GM21367 (cell line): ENCODE measurements around the gene PRSS8.

ENCODE experiments used
- ATAC-seq: cut with Tn5 transposase; IDR thresholded peaks from one replicate; pipeline ENCODE4 v1.9.1; 2021; ENCODE audit not compliant: unreplicated experiment

The PRSS8 gene

DNA sequence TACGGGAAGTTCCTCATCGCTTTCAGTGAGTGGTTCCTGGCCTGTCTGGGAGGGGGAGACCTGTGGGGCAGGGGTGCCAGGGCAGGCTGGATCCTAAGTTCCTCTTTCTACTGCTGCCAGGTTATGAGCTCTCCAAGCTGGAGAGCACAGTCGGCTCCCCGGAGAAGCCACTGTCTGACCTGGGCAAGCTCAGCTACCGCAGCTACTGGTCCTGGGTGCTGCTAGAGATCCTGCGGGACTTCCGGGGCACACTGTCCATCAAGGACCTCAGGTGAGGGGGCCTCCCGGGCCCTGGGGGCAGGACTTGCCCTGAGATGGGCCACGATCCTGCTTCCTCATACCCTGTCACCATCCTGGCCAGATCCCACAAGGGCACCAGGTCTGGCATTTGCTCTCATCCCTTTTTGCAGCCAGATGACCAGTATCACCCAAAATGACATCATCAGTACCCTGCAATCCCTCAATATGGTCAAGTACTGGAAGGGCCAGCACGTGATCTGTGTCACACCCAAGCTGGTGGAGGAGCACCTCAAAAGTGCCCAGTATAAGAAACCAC is 5.1 kb downstream of the PRSS8 start:
- ATAC-seq: no peak

DNA sequence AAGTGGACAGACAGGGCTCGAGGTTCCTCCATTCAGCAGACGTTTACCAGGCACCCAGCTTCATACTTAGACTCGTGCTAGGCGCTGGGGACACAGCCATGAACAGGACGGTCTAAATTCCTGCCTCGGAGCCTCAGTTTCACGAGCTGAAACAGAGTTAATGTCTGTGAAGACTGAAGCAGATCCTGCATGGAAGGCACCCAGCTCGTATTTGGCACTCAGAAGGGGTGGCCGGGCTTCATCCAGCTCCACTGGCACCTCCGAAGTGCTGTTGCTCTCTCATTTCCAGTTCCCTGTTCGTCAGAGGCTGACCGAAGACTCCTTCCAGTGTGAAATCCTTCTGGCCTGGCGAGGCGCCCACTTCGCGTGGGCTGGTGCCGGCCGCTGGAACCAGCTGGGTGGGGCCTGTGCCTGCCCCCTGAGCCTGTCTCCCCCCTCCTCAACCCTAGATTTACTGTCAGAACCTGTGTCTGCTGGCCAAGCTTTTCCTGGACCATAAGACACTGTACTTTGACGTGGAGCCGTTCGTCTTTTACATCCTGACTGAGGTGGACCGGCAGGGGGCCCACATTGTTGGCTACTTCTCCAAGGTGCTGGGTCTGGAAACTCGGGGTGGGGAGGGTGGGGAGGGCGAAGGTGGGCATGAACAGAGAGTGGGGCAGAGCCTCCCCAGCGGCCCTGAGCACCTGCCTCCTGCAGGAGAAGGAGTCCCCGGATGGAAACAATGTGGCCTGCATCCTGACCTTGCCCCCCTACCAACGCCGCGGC is 5.8 kb downstream of the PRSS8 start:
- ATAC-seq: no peak

DNA sequence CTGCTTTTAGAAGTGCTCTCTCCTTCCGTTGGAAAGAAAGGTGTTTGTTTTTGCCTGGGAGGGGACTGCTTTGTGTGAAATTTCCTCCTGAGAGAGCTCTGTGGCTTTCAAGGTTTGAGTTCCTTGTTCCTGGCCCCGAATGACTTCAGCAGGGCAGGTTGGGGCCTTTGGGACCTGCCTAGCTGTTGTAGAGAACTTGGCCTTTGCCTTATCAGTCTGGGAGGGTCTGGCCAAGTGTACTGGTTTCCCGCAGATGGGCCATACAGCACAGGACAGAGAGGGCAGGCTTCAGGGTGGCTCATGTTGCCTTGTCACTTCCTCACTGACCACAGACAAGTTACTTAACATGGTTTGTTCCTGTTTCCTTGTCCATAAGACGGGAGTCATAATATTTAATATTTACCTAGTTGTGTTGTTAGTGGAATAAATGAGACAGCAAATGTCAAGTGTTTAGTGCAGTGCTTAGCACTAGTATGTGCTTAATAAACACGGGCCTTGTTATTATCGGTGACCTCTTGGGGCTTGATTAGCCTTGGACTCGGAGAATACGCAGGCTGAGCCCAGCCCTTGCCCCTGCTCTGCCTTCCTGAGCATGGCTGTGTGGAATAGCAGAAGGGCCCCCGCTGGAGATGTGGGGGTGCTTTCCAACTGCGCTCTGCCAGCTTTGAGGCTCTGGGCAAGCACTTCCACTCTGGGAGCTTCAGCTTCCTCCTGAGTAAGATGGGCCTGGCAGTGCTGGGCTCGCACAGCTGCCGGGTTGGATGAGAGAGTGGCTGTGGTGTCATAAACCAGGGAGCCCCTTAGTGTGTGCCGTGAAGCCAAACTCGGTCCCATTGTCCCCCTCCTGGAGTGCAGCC is 6.6 kb downstream of the PRSS8 start:
- ATAC-seq: no peak

DNA sequence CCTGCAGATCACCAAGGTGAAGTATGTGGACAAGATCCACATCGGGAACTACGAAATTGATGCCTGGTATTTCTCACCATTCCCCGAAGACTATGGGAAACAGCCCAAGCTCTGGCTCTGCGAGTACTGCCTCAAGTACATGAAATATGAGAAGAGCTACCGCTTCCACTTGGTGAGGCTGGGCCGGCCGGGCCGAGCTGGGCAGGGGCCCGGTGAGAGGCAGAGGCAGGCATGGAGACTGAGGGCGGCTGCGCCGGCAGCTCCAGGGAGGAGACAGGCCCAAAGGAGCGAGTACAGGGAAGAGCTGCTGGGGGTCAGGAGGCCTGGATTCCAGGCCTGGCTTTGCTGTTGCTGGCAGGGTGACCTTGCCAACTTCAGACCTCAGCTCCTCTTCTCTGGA is 8.3 kb downstream of the PRSS8 start:
- ATAC-seq: no peak

DNA sequence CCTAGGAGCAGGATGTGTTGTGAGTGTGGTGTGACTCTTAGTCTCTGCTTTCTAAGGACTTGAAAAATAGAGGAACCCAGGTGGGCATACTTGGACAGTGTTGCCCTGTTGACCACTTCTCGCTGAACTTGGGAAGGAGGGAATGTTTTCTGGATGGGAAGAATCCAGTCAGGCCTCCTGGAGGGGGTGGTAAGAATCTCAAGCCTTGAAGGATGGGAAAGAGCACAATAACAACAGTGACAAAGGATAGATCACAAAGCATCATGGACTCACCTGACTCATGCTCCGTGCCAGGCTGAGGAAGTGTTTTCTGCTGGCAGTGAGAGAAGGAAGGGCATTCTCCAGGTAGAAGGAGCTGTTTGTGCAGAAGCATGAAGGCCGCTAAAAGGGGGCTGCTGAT is 9.7 kb downstream of the PRSS8 start:
- no peak for ATAC-seq

DNA sequence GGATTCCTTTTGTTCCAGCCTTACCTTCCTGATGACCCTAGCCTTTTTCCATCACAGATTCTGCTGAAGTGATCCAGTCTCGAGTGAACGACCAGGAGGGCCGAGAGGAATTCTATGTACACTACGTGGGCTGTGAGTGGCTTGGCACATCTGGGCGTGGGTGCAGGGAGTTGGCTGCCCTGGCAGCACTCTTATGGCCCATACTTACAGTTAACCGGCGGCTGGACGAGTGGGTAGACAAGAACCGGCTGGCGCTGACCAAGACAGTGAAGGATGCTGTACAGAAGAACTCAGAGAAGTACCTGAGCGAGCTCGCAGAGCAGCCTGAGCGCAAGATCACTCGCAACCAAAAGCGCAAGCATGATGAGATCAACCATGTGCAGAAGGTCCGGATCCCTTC is 15.4 kb downstream of the PRSS8 start:
- ATAC-seq: no peak

DNA sequence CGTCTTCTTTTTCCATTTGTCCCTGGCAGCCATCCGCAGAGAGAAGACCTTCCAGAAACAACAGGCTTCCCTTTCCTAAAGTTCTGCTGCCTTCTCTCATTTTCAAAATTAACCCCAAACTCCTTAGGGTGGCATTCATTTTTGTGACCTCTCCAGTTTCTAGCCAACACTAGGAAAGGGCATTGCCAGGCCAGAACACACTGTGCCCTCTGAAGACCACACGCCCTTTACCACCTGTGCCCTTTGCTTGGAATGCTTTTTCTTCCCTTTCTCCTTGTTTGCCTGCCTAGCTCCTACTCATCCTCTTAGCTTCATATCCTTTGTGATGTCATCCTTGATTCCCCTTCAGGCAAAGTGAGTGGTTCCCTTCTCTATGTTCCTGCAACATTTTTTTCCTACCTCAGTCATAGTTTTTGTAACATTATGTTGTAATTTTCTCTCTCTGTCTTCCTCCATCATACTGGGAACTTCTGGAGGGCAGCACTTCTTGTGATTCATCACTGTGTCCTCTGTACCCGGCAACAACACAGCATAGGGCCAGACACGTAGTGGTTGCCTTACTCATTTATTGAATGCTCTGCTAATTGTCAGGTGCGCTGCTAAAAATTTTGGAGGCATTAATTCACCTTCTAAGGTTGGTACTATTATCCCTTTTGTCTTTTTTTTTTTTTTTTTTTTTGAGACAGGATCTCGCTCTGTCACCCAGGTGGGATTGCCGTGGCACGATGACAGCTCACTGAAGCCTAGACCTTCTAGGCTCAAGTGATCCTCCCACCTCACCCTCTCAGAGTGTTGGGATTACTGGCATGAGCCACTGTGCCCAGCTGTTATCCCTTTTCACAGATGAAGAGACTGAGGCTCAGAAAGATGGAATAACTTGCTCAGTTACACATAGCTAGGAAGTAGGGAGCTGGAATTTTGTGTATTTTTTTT is 17.0 kb downstream of the PRSS8 start:
- no peak for ATAC-seq

DNA sequence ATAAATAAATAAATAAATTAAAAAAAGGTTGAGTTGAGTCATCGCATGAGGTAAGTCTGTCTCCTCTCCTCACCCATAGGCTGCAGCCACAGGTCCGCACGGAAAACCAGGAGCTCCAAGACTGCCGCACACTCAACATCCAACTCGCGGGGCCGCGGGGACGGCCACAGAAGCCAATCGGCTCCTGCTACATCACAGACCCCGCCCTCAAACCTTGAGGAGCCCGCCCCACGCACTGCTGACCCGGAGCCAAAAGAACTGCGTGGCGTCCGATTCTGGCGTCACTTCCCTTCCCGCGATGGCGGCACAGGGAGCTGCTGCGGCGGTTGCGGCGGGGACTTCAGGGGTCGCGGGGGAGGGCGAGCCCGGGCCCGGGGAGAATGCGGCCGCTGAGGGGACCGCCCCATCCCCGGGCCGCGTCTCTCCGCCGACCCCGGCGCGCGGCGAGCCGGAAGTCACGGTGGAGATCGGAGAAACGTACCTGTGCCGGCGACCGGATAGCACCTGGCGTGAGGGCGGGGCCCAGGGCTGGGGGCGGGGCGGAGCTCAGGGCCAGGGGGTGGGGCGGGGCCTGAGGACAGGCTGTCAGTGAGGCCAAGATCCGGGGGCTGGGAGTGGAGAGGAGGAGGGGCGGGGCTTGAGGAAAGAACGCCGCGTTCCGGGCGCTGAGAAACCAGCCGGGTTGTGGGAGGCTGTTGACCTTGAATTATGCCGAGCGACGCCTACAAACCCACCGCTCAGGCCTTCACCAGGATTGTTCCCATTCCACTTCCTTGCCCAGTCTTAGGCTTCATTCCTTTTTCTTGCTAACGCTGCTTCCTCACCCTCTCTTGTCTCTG is 17.9 kb downstream of the PRSS8 start, which contains the start of gene KAT8:
Gene KAT8, plus strand, starts transcription at position 281 of the 839 bp plus-strand sequence. Its CDS starts 18 bp downstream, at position 299.
- peak; percentile 79 for ATAC-seq

DNA sequence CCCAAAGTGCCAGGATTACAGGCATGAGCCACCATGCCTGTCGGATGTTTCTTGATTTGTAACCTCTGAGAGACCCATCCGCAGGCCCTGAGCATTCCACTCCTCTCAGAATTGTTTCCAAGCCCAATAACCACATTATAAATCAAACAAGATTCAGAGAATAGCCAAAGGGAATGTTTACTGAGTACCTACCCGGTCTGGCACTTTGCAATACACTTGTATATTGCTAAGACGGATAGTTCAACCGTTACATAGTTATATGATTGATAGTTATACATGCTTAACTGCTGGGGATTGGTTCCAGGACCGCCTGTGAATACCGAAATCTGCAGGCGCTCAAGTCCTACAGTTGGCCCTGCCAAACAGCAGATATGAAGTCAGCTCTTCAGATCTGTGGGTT is 21.1 kb downstream of the PRSS8 start:
- no peak for ATAC-seq

DNA sequence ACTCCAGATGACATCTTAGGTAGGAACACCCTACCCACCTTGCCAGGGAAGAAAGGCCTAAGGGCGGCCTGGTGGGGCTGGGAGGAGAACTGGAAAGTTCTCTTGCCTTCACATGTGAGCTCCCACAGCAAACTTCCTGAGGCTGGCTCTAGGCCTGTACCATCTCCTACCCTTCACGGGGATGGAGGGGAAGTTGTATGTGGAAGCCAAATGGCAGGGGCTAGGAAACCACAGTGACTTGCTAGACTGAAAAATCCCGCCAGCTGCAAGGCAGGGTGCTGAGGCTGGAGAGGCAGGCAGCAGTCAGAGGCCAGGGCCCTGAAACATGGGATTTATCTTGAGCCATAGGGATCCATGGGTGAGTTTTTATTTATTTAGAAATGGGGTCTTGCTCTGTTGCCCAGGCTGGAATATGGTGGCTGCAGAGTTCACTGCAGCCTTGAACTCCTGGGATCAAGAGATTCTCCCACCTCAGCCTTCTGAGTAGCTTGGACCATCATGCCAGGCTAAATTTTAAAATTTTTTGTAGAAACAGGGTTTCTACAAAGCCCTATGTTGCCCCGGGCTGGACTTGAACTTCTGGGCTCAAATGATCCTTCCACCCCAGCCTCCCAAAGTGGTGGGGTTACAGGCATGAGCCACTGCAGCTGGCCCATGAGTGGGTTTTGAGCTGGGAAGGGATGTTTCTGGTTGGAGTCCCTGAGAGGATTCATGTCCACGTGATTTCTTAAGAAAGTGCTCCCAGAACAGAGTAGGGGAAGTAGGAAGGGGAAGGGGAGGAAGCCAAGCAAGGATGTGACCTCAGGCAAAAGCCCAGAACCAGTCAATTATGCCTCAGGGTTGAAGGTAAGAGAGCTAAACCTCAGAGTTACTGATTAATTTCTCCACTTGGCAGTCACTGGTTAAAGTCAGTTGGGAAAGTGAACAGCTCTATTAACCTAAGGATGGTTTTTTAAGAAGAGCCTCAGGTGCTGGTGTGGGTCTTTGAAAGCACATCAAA is 22.1 kb downstream of the PRSS8 start:
- ATAC-seq: no peak

DNA sequence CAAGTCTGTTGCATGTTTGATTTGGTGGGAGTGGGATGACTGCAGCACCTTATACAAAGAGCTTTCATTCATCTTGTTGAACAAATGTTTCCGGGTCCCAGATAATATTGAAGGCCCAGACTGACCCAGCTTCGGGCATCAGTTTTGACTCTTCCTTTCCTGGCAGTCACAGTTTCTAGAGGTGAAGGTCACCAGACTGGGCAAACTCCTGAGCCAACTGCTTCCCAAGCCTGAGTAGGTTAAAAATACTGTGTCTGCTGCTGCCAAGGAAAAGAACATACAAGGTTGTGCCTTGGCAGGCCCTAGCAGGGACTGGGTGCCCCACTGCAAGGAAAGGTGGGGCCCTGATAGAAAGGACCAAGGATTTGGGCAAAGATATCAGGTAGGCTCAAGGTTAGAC is 22.8 kb downstream of the PRSS8 start:
- ATAC-seq: no peak

DNA sequence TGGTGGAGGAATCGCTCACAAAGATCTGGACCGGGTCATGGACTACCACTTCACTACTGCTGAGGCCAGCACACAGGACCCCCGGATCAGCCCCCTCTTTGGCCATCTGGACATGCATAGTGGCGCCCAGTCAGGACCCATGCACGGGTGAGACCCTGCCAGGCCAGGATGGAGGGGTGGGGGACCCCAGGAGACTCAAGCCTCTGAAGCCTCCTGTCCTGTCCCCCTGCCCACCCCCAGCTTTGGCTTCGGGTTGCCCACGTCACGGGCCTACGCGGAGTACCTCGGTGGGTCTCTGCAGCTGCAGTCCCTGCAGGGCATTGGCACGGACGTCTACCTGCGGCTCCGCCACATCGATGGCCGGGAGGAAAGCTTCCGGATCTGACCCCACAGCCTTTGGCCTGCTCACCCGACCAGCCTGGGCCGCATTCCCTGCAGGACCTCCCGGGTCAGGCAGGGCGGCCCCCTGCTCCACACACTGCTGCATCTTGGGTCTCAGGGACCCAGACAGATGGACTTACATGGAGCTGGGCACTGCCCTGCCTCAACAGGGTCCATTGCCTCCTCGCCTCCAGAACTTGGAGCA is 23.6 kb downstream of the PRSS8 start:
- ATAC-seq: no peak

DNA sequence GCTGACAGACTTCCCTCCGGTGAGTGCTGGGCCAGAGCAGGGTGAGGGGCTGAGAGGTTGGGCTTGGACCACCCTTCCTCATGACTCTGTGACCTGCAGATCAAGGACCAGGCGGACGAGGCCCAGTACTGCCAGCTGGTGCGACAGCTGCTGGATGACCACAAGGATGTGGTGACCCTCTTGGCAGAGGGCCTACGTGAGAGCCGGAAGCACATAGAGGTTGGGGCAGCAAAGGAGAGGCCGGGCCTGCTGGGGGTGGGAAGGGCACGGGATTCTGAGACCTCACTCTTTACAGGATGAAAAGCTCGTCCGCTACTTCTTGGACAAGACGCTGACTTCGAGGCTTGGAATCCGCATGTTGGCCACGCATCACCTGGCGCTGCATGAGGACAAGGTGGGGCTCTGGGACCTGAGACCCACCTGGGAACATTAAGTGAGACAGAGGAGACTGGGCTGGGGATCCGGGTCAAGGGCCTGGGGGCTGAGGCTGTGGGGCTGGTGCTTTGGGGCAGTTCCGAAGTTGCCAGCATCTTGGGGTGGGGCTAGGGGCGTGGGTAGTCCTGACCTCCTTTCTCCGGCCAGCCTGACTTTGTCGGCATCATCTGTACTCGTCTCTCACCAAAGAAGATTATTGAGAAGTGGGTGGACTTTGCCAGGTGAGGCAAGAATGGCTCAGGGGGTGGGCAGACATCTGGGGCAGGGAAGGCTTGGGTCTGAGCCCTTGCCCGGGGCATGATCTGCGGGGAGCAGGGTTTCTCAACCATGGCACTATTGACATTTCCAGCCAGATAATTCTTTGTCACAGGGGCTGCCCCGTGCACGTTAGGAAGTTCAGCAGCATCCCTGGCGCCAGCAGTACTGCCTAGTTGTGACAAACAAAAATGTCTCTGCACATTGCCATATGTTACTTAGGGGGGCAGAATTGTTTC is 25.2 kb downstream of the PRSS8 start:
- no peak for ATAC-seq

DNA sequence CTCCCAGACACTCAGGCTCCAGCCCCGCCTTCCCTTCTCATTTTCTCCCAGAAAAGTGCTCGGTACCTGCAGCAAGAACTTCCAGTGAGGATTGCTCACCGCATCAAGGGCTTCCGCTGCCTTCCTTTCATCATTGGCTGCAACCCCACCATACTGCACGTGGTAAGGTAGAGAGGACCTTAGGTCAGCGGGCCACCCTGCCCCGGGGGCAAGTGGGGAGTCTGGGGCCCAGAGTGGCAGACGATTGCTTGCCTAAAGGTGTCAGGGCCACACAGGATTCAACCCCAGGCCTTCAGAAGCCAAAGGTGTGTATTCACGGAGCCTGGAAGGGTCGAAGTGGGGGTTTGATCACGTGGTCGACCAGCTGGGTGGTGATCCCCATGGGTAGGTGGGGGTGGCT is 25.9 kb downstream of the PRSS8 start:
- ATAC-seq: no peak

DNA sequence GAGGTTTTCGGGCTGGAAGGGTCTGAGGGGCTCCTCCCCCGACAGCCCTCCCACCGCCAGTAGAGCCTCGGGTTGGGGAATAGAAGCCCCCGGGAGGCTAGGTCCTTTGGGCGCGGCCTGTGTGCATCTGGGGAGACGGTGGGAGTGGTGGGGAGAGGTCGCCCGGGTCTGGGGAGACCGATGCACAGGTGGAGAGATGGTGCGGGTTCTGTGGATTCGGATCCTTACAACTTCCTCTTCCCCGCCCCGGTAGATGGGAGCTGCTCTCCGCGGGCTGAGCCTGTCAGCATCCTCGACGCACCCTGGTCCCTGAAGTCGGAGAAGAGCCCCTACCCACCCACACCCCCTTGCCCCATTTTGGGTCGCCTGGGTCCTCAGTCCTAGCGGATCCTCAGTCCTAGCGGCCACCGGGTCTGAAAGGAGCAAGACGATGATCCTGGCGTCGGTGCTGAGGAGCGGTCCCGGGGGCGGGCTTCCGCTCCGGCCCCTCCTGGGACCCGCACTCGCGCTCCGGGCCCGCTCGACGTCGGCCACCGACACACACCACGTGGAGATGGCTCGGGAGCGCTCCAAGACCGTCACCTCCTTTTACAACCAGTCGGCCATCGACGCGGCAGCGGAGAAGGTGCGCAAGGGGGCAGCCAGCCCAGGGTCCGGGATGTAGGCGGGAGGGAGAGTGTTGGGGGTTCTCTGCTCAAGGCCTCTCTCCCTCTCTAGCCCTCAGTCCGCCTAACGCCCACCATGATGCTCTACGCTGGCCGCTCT is 26.6 kb downstream of the PRSS8 start:
- ATAC-seq: no peak

DNA sequence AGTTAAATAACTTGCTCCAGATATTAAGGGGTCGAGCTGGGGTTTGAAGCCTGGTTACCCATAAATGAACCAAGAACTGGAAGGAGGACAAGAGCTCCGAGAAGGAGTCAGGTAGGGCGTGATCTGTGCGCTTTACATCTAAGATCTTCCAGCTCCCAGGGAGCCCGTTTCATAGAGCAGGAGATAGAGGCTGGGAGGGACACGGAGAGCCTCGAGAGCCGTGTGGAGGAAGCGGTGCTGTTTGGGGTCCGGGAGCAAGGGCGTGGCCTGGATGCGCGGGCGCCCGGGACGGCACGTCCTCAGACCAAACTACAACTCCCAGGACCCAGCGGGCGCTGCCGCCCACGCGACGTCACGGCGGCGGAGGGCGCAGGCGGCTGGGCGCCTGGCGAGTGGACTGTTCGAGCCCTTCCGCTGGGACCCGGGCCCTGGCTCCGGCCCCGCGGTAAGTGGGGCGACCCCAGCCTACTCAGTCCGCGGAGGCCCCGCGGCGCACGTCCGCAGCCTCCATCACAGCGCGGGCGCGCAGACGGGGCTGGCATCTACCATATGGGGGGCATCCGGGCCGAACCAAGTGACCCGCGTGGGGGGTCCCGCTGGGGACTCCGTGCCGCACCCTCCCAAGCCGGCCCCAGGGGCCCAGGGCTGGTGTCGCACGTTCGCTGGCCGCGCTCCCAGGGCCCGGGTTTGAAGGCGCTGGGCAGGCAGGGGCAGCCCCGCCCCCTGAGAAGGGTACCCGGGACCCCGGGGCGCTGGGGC is 27.3 kb downstream of the PRSS8 start, which contains the start of gene BCKDK:
Gene BCKDK, plus strand, starts transcription at position 352 of the 759 bp plus-strand sequence. CDS start 838 bp downstream, outside the sequence.
- ATAC-seq: peak; percentile 66
